HG02798 (cell line): Measurements from ENCODE around the gene ITGAV.
"Not testable (repeated sequence)": the region's sequence is repeated elsewhere in the genome, so short reads cannot be mapped to it uniquely, and the experiment has no call there.

ENCODE experiments used
- ATAC-seq: cut with Tn5 transposase; IDR thresholded peaks from one replicate; pipeline ENCODE4 v1.9.1; 2021; ENCODE audit warnings: mild to moderate bottlenecking; ENCODE audit not compliant: unreplicated experiment, poor library complexity

Gene ITGAV

DNA sequence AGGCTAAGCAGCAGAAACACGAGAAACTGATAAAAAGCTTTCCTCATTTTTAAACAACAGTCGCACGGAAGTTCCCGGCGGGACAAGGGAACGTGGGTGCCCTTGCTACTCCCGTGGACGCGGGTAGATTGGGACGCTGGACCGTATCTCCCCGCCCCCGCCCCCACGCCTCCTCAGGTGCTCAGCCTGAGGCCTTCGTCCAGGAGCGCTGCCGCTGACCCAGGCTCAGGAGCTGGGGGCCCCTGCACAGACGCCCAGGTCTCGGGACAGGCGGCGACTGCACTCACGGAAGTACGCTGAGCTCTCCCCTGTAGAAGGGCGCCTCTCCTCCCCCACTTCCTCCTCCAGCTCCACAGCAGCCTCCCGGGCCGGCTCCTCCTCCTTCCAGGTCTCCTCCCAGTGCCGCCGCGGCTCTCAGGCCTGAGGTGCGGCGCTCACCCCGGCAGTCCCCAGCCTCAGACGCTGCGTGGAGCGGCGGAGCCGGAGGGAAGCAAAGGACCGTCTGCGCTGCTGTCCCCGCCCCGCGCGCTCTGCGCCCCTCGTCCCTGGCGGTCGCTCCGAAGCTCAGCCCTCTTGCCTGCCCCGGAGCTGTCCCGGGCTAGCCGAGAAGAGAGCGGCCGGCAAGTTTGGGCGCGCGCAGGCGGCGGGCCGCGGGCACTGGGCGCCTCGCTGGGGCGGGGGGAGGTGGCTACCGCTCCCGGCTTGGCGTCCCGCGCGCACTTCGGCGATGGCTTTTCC lies at the start of gene ITGAV:
Gene ITGAV (plus strand): TSS at position 445 of the 738 bp plus-strand sequence. CDS start 283 bp downstream, at position 728.
- peak; percentile 97 for ATAC-seq

DNA sequence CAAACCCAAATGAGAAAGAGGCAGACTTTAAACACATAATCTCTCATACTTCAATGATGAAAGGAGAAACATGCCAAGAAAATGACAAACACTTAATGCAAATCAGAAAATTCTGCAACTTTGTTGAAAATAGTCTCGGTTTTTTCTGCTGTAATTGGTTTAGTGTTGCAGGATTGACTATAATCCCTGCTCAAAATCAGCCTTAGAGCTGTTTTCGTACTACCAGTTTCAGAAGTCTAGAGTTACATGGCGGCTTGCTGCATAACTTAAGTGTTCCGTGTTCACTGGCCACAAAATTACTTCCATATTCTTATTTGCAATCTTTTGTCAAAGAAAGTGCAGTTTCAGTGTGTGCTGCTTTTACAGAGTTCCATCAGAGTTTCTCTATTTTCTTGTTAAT lies 48.9 kb upstream of the ITGAV start:
- ATAC-seq: no peak

DNA sequence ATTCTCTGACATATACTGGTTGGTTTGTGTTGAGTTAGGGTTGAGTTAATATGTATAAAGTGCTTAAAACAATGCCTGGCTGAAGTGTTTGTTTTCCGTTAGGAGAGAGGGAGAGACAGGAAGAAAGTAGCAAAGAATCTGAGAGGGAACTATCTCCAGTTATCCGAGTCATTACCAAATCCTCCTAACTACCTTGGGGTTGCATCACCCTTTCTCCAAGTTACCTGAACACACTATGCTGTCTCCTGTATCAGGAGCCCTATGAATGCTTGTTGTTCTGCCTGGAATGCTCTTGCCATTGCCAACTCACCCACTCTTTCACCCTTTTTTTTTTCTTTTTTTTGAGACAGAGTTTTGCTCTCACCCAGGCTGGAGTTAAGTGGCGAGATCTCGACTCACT lies 47.9 kb upstream of the ITGAV start:
- ATAC-seq: no peak

DNA sequence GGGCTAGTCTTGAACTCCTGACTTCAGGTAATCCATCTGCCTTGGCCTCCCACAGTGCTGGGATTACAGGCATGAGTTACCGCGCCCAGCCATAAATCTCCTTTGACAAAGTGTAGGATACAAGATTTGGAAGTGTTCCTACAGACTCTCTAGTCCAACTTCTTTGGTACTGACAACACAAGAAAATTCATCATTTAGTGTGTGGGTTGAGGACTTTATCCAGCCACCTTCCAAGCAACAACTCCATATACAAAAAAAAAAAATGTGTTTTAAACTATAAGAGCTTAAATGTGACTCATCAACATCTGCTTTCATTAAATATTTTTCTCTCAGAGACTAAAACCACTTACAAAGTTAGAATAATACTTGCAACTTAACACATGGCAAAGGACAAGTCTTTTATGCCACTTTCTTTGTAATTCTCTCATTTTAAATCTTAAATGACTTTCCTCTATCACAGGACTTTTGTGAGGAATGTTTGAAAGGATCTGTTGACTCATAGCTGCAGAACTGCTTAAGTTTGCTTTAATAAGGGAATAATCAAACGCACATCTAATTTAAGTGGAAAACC lies 46.2 kb upstream of the ITGAV start:
- ATAC-seq: no peak

DNA sequence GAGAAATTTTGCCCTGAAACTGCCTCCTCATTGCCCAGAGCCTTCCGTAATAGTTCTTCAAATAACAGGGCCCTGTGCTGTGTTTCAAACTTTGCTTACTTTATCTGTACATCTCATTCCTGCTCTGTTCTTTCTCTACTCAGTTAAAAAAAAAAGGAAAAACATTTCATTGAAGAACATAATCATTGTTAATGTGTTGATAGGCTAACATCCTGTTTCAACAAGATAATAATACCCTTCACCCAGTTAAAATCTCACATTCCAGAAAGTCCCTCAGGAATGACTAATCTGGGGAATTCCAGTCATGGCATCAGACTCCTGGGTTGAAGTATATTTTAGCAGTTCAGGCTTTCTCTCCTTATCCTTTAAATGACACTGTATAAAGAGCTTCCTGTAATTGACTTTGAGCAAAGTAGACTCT lies 45.6 kb upstream of the ITGAV start:
- no peak for ATAC-seq

DNA sequence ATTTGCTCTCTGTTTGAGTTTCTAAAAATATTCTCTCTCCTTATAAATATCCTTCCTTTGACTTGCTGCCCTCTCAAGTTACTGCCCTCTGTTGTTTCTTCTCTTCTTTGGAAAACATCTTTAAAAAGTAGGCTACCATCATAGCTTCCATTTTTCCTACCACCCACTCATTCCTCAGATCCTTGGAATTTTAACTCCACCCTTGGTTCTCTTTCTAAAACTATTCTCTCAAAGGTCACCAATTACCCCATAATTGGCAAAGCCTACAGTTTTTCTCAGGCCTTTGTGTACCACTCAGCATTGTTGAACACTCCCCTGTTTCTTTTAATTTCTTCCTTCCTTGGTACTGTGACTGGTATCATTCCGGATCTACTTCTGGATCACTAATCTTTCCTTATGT lies 43.0 kb upstream of the ITGAV start:
- ATAC-seq: no peak

DNA sequence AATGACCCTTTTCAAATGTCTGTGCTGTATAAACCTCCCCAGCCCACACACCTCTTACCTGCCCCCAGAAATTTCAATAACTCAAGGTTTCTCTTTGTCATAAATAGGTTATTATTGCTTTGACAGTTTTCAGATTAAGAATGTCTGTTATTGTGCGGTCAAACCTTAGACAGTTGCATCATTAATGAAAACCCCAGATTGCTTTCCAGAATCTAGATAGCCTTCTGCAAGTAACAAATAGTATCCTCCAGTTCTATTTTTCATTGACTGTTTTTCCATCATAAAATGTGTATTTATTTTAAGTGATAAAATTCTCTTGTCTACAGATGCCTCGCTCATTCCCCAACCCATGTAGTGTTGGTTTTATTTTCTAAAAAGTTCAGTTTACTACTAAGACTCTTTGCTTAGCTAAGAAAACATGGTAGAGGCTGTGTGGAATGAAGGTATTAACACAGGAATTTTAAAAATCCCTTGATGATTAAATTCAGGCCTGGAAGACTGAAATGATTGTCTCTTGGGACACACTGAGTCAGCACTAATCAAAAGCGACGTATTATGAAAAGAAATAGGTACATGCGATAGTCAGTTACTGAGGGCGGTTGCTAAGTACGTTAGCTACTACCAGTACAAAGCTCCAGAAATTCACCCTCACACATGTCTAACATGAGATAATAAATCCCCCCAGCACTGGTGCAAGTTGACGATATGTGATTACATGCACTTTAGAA lies 38.4 kb upstream of the ITGAV start:
- no peak for ATAC-seq

DNA sequence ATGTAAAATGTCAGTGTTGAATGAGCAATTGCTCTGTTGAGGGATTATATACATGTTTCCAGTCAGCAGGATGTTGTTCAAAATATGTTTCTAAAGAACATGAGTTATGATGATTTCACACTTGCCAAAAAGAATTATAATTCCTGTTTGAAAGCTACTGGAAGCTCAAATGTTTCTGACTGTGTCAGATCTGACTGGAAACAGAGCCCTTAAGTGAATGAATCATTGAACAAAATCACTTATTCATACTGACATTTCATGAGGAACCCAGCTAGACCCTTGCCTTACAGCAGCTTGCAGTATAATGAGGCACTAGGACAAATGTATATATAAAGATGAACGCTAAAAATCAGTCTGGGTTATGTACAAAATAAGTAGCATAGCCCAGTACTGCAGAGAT lies 35.4 kb upstream of the ITGAV start:
- ATAC-seq: no peak

DNA sequence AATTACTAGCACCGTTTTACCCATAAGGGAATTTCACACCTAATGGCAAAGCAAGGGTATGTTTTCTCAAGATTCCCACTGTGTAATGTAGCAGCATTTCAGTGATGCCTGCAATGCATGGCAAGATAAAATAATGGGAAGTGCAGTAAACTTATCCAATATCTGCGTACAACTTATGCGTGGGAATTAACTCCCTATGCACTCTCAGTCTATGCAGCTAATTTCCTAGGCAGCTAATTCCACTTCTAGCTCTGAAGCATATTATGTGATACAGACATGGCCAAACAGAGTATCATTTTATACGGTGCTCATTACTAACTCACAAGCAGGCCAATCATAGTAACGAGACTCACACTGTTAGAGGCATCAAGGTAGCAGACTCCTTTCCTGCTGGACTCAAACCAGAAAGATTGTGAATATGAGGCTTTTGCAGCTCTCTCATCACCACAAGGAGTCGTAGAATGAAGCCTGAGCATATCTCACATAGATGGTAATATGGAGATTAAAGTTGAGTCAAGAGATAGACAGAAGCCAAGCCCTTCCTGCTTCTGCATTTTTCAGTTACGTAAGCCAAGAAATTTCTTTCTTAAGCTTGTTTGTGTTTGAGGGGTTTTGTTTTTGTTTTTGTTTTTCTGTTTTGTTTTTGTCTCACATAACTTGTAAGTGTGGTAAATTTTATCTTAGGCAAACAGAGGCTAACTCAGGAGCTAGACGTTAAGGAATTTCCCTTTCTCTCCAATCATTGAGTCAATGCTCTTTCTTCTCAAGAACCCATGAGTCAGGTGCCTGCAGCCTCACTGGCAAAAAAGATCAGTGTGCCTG lies 34.8 kb upstream of the ITGAV start:
- ATAC-seq: no peak

DNA sequence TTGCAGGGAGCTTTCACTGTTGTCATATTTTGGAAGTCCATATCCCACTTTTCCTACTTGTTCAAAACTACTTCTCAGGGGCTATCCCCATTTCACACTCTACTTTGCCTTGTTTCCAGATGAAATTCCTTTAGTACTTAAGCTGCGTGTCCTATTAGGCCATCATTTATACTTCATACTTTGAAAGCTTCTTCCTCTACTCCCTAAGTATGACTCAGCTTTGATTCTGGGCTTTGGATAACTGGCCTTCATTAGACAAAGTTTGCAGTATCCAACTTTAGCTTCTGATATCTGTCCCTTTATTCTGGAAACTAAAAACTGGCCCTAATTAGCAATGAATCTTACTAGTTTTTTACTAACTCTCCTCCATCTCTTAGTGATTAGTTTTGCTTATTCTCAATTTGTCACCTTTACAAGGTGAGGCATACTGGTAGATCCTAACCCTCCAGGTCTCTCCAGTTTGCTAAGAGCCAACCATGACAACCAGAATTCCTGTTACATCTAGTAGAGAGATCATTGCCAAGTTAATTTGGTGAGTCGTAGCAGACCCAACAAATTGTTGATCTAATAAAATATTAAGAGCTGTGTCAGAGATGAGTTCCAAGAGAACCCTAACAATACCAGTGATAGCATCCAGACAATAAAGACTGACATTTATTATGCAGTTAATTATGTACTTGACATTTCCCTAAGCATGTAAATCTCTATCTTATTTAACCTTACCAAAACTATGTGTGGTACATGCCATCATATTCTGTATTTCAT lies 31.2 kb upstream of the ITGAV start:
- no peak for ATAC-seq

DNA sequence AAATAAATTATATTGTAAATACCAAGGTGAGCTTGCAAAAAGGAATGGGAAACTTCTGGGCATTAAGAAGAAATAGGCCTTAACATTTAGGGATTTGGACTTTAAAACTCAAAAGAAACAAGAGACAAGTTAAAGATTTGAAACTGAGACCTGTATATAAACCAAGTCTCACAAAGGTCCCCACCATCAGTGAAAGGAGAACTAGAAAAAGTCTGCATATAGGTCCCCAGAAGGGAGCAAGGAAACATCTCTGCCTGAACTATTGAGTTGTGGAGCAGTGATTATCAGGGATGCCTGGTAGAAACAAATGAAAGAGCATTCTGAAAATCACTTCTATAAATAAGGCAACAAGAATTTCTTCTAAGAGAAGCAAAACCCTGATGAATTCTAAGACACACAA lies 30.5 kb upstream of the ITGAV start:
- peak; percentile 70 for ATAC-seq

DNA sequence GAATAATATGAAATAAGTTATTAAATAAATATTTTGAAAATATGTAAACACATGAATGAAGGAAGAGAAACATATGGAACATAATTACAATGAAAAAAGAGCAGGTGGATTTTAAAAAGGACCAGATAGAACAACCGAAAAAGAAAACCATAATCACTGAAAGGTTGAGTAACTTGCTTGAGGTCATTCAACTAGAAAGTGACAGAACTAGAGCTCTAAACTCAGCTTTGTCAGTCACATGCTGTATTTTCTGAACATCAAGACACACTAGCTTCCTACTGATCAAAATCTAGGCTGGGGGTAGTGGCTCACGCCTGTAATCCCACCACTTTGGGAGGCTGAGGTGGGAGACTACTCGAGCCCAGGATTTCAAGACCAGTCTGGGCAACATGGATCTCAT lies 30.0 kb upstream of the ITGAV start:
- peak; percentile 95 for ATAC-seq

DNA sequence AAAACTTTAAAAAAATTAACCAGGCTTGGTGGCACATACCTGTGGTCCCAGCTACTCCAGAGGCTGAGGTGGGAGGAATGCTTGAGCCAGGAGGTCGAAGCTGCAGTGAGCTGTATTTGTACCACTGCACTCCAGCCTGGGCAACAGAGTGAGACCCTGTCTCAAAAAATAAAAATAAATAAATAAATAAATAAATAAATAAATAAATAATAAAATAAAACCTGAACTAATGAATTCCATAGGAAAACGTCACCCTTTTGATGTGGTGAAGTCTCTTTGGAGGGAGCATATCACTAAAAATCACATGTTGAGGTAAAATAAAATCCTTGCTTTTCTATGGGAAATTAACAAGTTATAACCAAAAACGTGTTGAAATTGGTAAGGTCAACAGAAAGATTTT lies 29.6 kb upstream of the ITGAV start:
- ATAC-seq: peak; percentile 4

DNA sequence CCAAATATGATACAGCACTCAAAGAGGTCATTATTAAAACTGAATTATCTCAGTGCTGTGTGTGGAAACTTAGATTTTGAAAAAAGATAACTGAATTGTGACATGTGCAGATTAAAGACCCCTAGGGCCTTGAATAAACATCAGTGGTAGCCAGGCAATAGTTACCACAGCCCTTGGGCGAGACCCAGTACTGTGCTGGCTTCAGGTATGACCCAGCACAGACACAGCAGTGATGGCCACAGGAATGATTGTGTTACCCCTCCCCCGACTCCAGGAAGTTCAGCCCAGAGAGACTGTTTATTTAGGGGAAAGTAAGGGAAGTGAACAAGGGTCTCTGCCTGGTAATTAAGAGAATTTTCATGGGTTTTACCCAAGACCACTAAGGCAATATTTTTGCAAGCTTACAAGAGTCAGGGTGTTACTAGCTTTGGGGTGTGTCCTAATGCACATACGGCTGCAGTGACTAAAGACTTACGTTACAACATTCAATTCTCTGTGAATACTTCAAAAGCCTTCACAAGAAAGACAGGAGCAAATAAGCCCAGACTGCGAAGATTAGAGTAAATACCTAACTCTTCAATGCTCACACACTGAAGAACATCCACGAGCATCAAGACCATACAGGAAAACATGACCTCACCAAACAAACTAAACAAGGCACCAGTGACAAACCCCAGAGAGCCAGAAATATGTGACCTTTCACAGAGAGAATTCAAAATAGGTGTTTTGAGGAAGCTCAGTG lies 28.2 kb upstream of the ITGAV start:
- no peak for ATAC-seq

DNA sequence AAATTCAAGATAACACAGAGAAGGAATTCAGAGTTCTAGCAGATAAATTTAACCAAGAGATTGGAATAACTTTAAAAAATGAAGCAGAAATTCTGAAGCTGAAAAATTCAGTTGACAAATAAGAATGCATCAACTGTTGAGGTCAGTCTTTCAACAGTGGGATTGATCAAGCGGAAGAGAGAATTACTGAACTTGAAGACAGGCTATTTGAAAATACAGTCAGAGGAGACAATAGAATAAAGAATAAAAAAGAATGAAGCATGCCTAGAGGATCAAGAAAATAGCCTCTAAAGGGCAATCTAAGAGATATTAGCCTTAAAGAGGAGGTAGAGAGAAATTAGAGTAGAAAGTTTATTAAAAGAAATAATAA lies 27.7 kb upstream of the ITGAV start:
- ATAC-seq: no peak

DNA sequence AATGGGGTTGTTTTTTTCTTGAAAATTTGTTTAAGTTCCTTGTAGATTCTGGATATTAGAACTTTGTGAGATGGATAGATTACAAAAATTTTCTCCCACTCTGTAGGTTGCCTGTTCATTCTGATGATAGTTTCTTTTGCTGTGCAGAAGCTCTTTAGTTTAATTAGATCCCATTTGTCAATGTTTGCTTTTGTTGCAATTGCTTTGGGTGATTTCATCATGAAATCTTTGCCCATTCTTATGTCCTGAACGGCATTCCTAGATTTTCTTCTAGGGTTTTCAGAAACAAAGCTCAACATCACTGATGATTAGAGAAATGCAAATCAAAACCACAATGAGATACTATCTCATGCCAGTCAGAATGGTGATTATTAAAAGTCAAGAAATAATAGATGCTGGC lies 21.3 kb upstream of the ITGAV start:
- ATAC-seq: not testable (repeated sequence)

DNA sequence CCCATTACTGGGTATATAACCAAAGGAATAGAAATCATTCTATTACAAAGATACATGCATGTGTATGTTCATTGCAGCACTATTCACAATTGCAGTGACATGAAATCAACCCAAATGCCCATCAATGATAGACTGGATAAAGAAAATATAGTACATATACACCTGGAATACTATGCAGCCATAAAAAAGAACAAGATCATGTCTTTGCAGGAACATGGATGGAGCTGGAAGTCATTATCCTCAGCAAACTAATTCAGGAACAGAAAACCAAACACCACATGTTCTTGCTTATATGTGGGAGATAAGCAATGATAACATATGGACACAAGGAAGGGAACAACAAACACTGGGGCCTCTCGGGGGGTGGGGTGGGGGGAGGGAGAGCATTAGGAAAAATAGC lies 20.7 kb upstream of the ITGAV start:
- ATAC-seq: not testable (repeated sequence)

DNA sequence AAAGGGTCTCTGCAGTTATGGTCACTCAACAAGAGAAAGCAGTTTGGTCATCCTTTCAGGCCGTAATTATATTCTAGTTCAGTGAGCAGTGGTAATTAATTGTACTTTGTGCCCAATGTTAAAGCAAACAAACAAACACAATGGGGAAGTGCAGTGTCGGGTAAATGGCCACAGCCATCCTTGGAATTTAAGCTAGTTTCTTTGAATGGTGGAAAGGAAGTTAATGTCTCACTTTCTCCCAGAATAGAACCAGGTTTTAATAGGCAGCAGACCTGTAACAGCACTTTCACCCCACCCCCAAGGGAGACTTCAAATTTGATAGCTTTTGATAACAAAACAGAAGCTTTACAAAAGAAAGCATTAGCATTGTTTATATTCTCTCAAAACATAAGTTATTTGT lies 20.0 kb upstream of the ITGAV start:
- no peak for ATAC-seq

DNA sequence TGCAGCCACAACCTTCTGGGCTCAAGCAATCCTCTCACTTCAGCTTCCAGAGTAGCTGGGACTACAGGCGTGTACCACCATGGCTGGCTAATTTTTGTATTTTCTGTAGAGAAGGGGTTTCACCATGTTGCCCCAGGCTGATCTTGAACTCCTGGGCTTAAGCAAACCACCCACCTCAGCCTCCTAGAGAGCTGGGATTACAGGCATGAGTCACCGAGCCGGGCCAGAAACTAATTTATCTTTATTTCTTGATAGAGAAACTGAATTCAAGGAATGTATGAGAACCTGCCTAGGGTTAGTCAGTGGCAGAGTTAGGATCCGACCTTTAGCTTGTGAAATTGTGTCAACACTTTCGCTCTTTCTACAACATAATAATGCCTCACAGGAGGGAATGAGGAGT lies 19.3 kb upstream of the ITGAV start:
- ATAC-seq: no peak
